ENCODE results near the gene SEC11C.

DNA sequence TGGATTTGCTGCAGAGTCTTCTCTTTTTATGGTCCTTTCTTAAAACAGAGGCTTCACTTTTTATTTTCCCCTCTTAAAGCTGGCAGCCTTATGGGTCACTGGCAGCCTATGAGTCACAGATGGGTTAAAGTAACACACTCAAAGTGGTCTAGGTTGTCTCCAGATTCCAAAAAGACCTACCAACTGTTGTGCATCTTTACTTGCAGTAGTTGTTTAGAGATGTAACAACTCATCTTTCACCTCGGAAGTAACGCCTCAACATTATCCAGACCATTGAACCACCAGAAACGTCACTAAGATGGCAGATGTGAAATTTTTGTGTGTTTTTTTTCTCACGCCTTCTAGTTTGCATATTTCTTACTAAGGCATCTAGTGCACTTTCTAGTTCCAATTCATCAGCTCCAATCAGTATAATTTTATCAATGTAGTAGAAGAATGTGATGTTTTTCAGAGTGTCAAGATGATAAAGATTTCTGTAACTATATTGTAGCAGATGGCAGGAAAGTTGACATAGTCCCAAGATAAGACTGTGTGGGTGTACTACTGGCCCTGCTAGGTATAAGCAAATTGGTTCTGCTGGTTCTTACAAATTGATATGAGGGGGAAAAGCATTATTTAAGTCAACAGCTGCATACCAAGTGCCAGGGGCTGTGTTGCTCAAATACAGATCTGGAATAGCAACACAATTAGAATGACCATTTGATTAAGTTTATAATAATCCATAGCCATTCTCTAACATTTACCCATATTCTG lies 9.6 kb upstream of the SEC11C start:
- TF ChIP-seq, protein P1, sequence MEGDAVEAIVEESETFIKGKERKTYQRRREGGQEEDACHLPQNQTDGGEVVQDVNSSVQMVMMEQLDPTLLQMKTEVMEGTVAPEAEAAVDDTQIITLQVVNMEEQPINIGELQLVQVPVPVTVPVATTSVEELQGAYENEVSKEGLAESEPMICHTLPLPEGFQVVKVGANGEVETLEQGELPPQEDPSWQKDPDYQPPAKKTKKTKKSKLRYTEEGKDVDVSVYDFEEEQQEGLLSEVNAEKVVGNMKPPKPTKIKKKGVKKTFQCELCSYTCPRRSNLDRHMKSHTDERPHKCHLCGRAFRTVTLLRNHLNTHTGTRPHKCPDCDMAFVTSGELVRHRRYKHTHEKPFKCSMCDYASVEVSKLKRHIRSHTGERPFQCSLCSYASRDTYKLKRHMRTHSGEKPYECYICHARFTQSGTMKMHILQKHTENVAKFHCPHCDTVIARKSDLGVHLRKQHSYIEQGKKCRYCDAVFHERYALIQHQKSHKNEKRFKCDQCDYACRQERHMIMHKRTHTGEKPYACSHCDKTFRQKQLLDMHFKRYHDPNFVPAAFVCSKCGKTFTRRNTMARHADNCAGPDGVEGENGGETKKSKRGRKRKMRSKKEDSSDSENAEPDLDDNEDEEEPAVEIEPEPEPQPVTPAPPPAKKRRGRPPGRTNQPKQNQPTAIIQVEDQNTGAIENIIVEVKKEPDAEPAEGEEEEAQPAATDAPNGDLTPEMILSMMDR (IDR thresholded peaks at IDR 0.05) = no peak
- no peak for TF ChIP-seq EP300 (IDR thresholded peaks at IDR 0.05)
- TF ChIP-seq POLR2A (IDR thresholded peaks at IDR 0.05; ENCODE audit: low read depth) = no peak
